Femur (tissue), 1 donor: Measurements from ENCODE around the gene CAPN11.
A peak's percentile ranks its signal among the peaks of the same experiment; 100 is the strongest.
"Not testable (repeated sequence)": the region's sequence is repeated elsewhere in the genome, so short reads cannot be mapped to it uniquely, and the experiment has no call there.

Experiments
- DNase-seq: peaks from one replicate; pipeline ENCODE4 v3.0.0-alpha.2; 2017

CAPN11 gene

GRCh38 chr6:44157152-44157521 lies 1.5 kb upstream of the CAPN11 start:
- DNase-seq = no peak

- DNase-seq = no peak
Observed at GRCh38 chr6:44161997-44162338, 3.3 kb downstream of the CAPN11 start.

- DNase-seq = no peak
Observed at GRCh38 chr6:44162876-44163625, 4.4 kb downstream of the CAPN11 start.

- no peak for DNase-seq
Observed at GRCh38 chr6:44166116-44166515, 7.5 kb downstream of the CAPN11 start.

GRCh38 chr6:44166591-44167184 lies 8.1 kb downstream of the CAPN11 start:
- no peak for DNase-seq

GRCh38 chr6:44167567-44167966 lies 8.9 kb downstream of the CAPN11 start:
- no peak for DNase-seq

- no peak for DNase-seq
Observed at GRCh38 chr6:44169154-44169553, 10.5 kb downstream of the CAPN11 start.

GRCh38 chr6:44169886-44170570 lies 11.4 kb downstream of the CAPN11 start:
- DNase-seq = no peak

- no peak for DNase-seq
Observed at GRCh38 chr6:44171899-44172546, 13.4 kb downstream of the CAPN11 start.

- DNase-seq = peak; percentile 91
Observed at GRCh38 chr6:44172731-44173500, 14.3 kb downstream of the CAPN11 start.

GRCh38 chr6:44176130-44176761 lies 17.6 kb downstream of the CAPN11 start:
- no peak for DNase-seq

- DNase-seq = no peak
Observed at GRCh38 chr6:44176762-44177509, 18.3 kb downstream of the CAPN11 start.

- DNase-seq = no peak
Observed at GRCh38 chr6:44177691-44178423, 19.2 kb downstream of the CAPN11 start.

- no peak for DNase-seq
Observed at GRCh38 chr6:44178424-44179071, 19.9 kb downstream of the CAPN11 start.

- DNase-seq = no peak
Observed at GRCh38 chr6:44179072-44179536, 20.5 kb downstream of the CAPN11 start.

- DNase-seq = no peak
Observed at GRCh38 chr6:44179648-44180047, 21.0 kb downstream of the CAPN11 start.

- DNase-seq = no peak
Observed at GRCh38 chr6:44180406-44180805, 21.8 kb downstream of the CAPN11 start.

- no peak for DNase-seq
Observed at GRCh38 chr6:44180886-44181285, 22.3 kb downstream of the CAPN11 start.

- not testable (repeated sequence) for DNase-seq
Observed at GRCh38 chr6:44181784-44182183, 23.2 kb downstream of the CAPN11 start.

GRCh38 chr6:44182911-44183390 lies 24.3 kb downstream of the CAPN11 start:
- DNase-seq = no peak
